ENCODE results near the gene RFTN1.
"Not testable (repeated sequence)": the region's sequence is repeated elsewhere in the genome, so short reads cannot be mapped to it uniquely, and the experiment has no call there.

RFTN1 gene

GRCh38 chr3:16506884-16507577 is 6.5 kb downstream of the RFTN1 start:
- no peak for DNase-seq

GRCh38 chr3:16506451-16506850 is 7.0 kb downstream of the RFTN1 start:
- no peak for DNase-seq

- DNase-seq = no peak
Measured at GRCh38 chr3:16504692-16505091, 8.8 kb downstream of the RFTN1 start.

GRCh38 chr3:16504242-16504641 is 9.3 kb downstream of the RFTN1 start:
- DNase-seq = no peak

GRCh38 chr3:16503191-16503776 is 10.2 kb downstream of the RFTN1 start:
- DNase-seq = no peak

GRCh38 chr3:16502347-16502908 is 11.1 kb downstream of the RFTN1 start:
- DNase-seq = no peak

GRCh38 chr3:16501376-16501775 is 12.1 kb downstream of the RFTN1 start:
- DNase-seq = no peak

GRCh38 chr3:16500911-16501310 is 12.6 kb downstream of the RFTN1 start:
- DNase-seq = no peak

GRCh38 chr3:16500093-16500492 is 13.4 kb downstream of the RFTN1 start:
- no peak for DNase-seq

GRCh38 chr3:16499351-16499750 is 14.1 kb downstream of the RFTN1 start:
- no peak for DNase-seq

- DNase-seq = no peak
Measured at GRCh38 chr3:16498130-16498890, 15.2 kb downstream of the RFTN1 start.

GRCh38 chr3:16496408-16497222 is 16.9 kb downstream of the RFTN1 start:
- DNase-seq = no peak

GRCh38 chr3:16496008-16496407 is 17.5 kb downstream of the RFTN1 start:
- DNase-seq = no peak

- DNase-seq = no peak
Measured at GRCh38 chr3:16494814-16495431, 18.6 kb downstream of the RFTN1 start.

- DNase-seq = no peak
Measured at GRCh38 chr3:16494094-16494493, 19.4 kb downstream of the RFTN1 start.

GRCh38 chr3:16490062-16490619 is 23.4 kb downstream of the RFTN1 start:
- DNase-seq = no peak

- DNase-seq = not testable (repeated sequence)
Measured at GRCh38 chr3:16489326-16490061, 24.0 kb downstream of the RFTN1 start.

GRCh38 chr3:16488637-16489036 is 24.9 kb downstream of the RFTN1 start:
- DNase-seq = no peak

- no peak for DNase-seq
Measured at GRCh38 chr3:16487511-16488175, 25.9 kb downstream of the RFTN1 start.

- DNase-seq = no peak
Measured at GRCh38 chr3:16486951-16487480, 26.5 kb downstream of the RFTN1 start.
